CD14-positive monocyte (primary cell): ENCODE measurements around the gene PPTC7. TPM values are rescaled to one million over a fixed set of nuclear protein-coding genes. Genes with fewer than 3 reads are reported as not detected.
A peak's percentile ranks its signal among the peaks of the same experiment; 100 is the strongest.

ENCODE experiments used
- DNase-seq, 3 donors: peaks; one replicate each; pipeline ENCODE4 v3.0.0-alpha.2; 2011 to 2022
- H2AFZ ChIP-seq: 2 replicates; pipeline ENCODE4 v1.6.0; 2012; ENCODE audit warnings: mild to moderate bottlenecking, low read depth, low read length, inconsistent platforms; ENCODE audit not compliant: insufficient read depth, poor library complexity, severe bottlenecking
- H3K27ac ChIP-seq, 2 donors: 1 replicate in 1 of 2; 2 replicates in 1 of 2; pipeline ENCODE4 v1.5.1; 2012 to 2013; ENCODE audit warnings: low read length in 2 of 2, control low read depth in 1 of 2, inconsistent platforms in 1 of 2, low read depth in 1 of 2, mild to moderate bottlenecking in 1 of 2
- H3K27me3 ChIP-seq, 2 donors: one replicate each; pipeline versions ENCODE4 v1.6.0 to v1.6.1; 2011 to 2013; ENCODE audit warnings: low read length in 2 of 2; ENCODE audit not compliant: control insufficient read depth in 2 of 2, insufficient read depth in 2 of 2
- H3K36me3 ChIP-seq, 2 donors: replicated peaks in 1 of 2; 1 replicate in 1 of 2; 2 replicates in 1 of 2; pipeline versions ENCODE4 v1.5.1 to v1.6.1; 2012 to 2013; ENCODE audit warnings: low read length in 2 of 2, control low read depth in 1 of 2, inconsistent platforms in 1 of 2, mild to moderate bottlenecking in 1 of 2; ENCODE audit not compliant: insufficient read depth in 2 of 2, control insufficient read depth in 1 of 2
- H3K4me1 ChIP-seq, 2 donors: 1 replicate in 1 of 2; 2 replicates in 1 of 2; pipeline versions ENCODE4 v1.5.1 to v1.6.1; 2012 to 2013; ENCODE audit warnings: low read length in 2 of 2, control low read depth in 1 of 2, inconsistent platforms in 1 of 2, mild to moderate bottlenecking in 1 of 2, moderate library complexity in 1 of 2; ENCODE audit not compliant: insufficient read depth in 2 of 2, control insufficient read depth in 1 of 2
- H3K4me2 ChIP-seq: replicated peaks from 2 replicates; pipeline ENCODE3; 2012; ENCODE audit warnings: low read length, moderate library complexity, mild to moderate bottlenecking; ENCODE audit not compliant: poor library complexity, severe bottlenecking; ENCODE audit errors: extremely low read depth
- H3K4me3 ChIP-seq, 3 experiments: fragments of 200-600 bp in 1 of 3; sonication (generic) in 1 of 3; replicated peaks in 1 of 3; 1 replicate in 2 of 3; 2 replicates in 1 of 3; pipeline ENCODE4 v1.5.1; 2011 to 2013; ENCODE audit warnings: low read length in 3 of 3, mild to moderate bottlenecking in 3 of 3, control low read depth in 2 of 3, low read depth in 2 of 3, inconsistent platforms in 1 of 3, moderate library complexity in 1 of 3
- H3K79me2 ChIP-seq: 2 replicates; pipeline ENCODE4 v1.6.0; 2012; ENCODE audit warnings: mild to moderate bottlenecking, control low read depth, inconsistent platforms, low read length, moderate library complexity; ENCODE audit not compliant: insufficient read depth
- H3K9ac ChIP-seq: 2 replicates; pipeline ENCODE4 v1.6.0; 2017; ENCODE audit warnings: low read length, mild to moderate bottlenecking; ENCODE audit not compliant: insufficient read depth, poor library complexity, severe bottlenecking
- H3K9me3 ChIP-seq, 2 donors: replicated peaks in 1 of 2; 1 replicate in 1 of 2; 2 replicates in 1 of 2; pipeline versions ENCODE4 v1.5.1 to v1.6.1; 2012 to 2013; ENCODE audit warnings: low read length in 2 of 2, control low read depth in 1 of 2; ENCODE audit not compliant: control insufficient read depth in 1 of 2, insufficient read depth in 1 of 2
- H4K20me1 ChIP-seq: 2 replicates; pipeline ENCODE4 v1.6.0; 2012; ENCODE audit warnings: mild to moderate bottlenecking, low read length, control low read depth, moderate library complexity; ENCODE audit not compliant: insufficient read depth
- H3K27ac Mint-ChIP-seq, 7 donors: one replicate each; pipeline ENCODE4 v1.8.0; 2020; ENCODE audit warnings: mild to moderate bottlenecking in 7 of 7, mixed read lengths in 7 of 7, moderate library complexity in 6 of 7, inconsistent platforms in 2 of 7
- H3K27me3 Mint-ChIP-seq, 3 donors: one replicate each; pipeline ENCODE4 v1.8.0; 2021 to 2022; ENCODE audit warnings: low read depth in 3 of 3, mild to moderate bottlenecking in 3 of 3, mixed read lengths in 3 of 3, moderate library complexity in 3 of 3, inconsistent platforms in 1 of 3
- H3K36me3 Mint-ChIP-seq, 2 donors: one replicate each; pipeline ENCODE4 v1.8.0; 2020; ENCODE audit warnings: mixed read lengths in 2 of 2, inconsistent platforms in 1 of 2, mild to moderate bottlenecking in 1 of 2
- H3K4me1 Mint-ChIP-seq: one replicate; pipeline ENCODE4 v1.8.0; 2020; ENCODE audit warnings: mild to moderate bottlenecking, mixed read lengths
- H3K4me3 Mint-ChIP-seq, 2 donors: one replicate each; pipeline ENCODE4 v1.8.0; 2020; ENCODE audit warnings: mild to moderate bottlenecking in 2 of 2, mixed read lengths in 2 of 2, moderate library complexity in 1 of 2
- H3K9me3 Mint-ChIP-seq, 7 donors: one replicate each; pipeline ENCODE4 v1.8.0; 2020 to 2022; ENCODE audit warnings: mixed read lengths in 7 of 7, mild to moderate bottlenecking in 6 of 7, moderate library complexity in 6 of 7, inconsistent platforms in 2 of 7
- WGBS: methylation state at CpG from one replicate; pipeline ENCODE4 v1.1.5; 2013; ENCODE audit warnings: missing lambda C conversion rate; ENCODE audit not compliant: insufficient coverage; 5-methylcytosine and 5-hydroxymethylcytosine counted together
- intact Hi-C, 2 donors: fragments of 100-400 bp; cut with micrococcal nuclease; formaldehyde crosslinking; loops; one replicate each; pipeline versions ENCODE4 v1.15.0 to v1.15.1; 2023
- polyA minus RNA-seq: library from RNA; depleted of rRNA, polyadenylated mRNA; stranded (reverse); fragments of >200 nt; gene quantifications from 2 replicates; pipeline ENCODE4 v1.2.3, GENCODE V29; 2012
- polyA plus RNA-seq, 3 donors: library from polyadenylated mRNA; depleted of rRNA in 1 of 3; unstranded in 2 of 3; stranded (reverse) in 1 of 3; fragments of 300-500 nt in 2 of 3; fragments of >200 nt in 1 of 3; fragmentation: Illumina TruSeq in 2 of 3; gene quantifications; 1 replicate in 2 of 3; 2 replicates in 1 of 3; pipeline ENCODE4 v1.2.3, GENCODE V29; 2012 to 2021
- total RNA-seq, 12 experiments: library from RNA in 1 of 12; stranded (reverse) in 1 of 12; fragments of 120-200 nt in 1 of 12; gene quantifications; one replicate each; pipeline ENCODE4 v1.2.4 and lab custom pipeline; 2013 to 2026; ENCODE audit warnings: mixed read lengths in 6 of 12, inconsistent platforms in 1 of 12
- TF ChIP-seq, protein P1 (sequence below): fragments of 200-600 bp; IDR thresholded peaks from one replicate; pipeline ENCODE4 v1.8.0; 2022; ENCODE audit warnings: antibody characterized with exemption, mild to moderate bottlenecking

Gene PPTC7, protein sequence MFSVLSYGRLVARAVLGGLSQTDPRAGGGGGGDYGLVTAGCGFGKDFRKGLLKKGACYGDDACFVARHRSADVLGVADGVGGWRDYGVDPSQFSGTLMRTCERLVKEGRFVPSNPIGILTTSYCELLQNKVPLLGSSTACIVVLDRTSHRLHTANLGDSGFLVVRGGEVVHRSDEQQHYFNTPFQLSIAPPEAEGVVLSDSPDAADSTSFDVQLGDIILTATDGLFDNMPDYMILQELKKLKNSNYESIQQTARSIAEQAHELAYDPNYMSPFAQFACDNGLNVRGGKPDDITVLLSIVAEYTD
- total RNA-seq (2013) = 10.2 TPM
- polyA plus RNA-seq (10 to 100 TPM; 11.6 to 36.5 (median 15.1) TPM), polyA minus RNA-seq (16.1 and 17.1 TPM in 2 replicates), total RNA-seq (lab: John Stamatoyannopoulos, UW) (74.2 to 198 (median 98.5) reads per million in 11 experiments)

DNA sequence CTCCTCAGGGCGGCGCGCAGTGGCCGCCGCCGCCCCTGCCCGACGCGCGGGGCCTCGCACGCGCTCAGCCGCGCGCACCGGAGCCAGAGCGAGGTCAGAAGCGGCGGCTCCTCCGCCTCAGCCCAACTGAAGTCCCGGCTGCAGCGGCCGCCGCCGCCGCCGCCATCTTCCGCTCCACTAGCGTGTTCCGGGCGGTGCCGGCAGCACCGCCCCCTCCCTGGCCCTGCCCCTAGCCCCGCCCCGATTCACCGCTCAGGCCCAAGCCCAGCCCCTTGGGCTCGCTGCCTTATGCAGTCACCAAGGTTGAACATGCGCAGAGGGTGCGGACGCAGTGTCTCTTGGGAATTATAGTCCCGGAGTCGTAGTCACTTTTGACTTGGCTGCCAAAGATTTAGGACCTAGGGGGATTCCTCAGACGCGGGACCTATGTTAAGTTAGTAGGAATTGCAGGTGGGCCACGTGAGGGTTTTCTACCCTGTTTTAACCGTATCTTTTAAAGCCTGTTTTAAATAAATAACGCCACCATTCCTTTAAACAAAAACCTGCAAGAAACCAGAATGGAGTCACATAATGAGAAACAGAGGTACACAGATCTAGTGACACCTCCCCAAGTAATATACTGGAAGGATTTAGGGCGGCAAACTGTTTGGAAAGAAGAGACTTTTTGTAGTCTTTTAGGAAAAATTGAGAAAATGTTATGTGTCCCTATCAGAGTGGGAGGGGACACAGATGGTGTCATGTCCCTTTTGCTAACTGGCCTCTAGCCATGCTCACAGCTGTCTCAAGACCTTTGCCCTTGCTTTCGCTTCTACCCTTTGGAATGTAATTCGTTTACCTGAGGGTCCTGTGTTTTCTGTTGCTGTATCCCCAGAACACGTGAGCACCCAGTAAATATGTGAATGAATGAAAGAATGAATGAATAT is at the start of gene PPTC7:
TSS of gene PPTC7 (minus strand) at position 182 of the 923 bp plus-strand sequence. CDS start 287 bp downstream, outside the sequence.
- Mint-ChIP-seq H3K36me3 (peaks cover 9 to 14% of the 10 kb centered on the region in 2 donors), H3K4me1 (peaks cover 64% of the 10 kb centered on the region)
- TF ChIP-seq, protein P1, sequence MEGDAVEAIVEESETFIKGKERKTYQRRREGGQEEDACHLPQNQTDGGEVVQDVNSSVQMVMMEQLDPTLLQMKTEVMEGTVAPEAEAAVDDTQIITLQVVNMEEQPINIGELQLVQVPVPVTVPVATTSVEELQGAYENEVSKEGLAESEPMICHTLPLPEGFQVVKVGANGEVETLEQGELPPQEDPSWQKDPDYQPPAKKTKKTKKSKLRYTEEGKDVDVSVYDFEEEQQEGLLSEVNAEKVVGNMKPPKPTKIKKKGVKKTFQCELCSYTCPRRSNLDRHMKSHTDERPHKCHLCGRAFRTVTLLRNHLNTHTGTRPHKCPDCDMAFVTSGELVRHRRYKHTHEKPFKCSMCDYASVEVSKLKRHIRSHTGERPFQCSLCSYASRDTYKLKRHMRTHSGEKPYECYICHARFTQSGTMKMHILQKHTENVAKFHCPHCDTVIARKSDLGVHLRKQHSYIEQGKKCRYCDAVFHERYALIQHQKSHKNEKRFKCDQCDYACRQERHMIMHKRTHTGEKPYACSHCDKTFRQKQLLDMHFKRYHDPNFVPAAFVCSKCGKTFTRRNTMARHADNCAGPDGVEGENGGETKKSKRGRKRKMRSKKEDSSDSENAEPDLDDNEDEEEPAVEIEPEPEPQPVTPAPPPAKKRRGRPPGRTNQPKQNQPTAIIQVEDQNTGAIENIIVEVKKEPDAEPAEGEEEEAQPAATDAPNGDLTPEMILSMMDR = no peak

More for the DNA sequence above, at the start of gene PPTC7:
- peaks cover 0 to 10% (median 0%) of the 10 kb centered on the region in 3 donors for H3K27me3 Mint-ChIP-seq
- intact Hi-C loops = no loop called here
- H3K9me3 Mint-ChIP-seq = peaks cover 0 to 2% (median 0%) of the 10 kb centered on the region in 7 donors
- Histone ChIP-seq H3K27me3 (no peaks in the 10 kb centered on the region), H3K9ac (peak within 1 kb of the TSS; percentile 97), H3K4me1 (peaks cover 56 to 66% of the 10 kb centered on the region in 2 donors), H3K36me3 (no peaks in the 10 kb centered on the region), H4K20me1 (peaks cover 42% of the 10 kb centered on the region), H3K4me2 (peak within 1 kb of the TSS; percentile 95), H2AFZ (peak within 1 kb of the TSS; percentile 66), H3K79me2 (peaks cover 51% of the 10 kb centered on the region), H3K4me3 (peak within 1 kb of the TSS; percentile 76 to 89 (median 77)), H3K27ac (peak within 1 kb of the TSS; percentile 80 to 91), H3K9me3 (no peaks in the 10 kb centered on the region)
- 3% methylated on average over 39 of the region's 52 CpGs for WGBS
- H3K27ac Mint-ChIP-seq = peak within 1 kb of the TSS; percentile 86 to 95 (median 91)
- peak within 1 kb of the TSS; percentile 97 to 98 for H3K4me3 Mint-ChIP-seq
- peak; percentile 95 to 96 (median 95) for DNase-seq
